Endothelial cell (in vitro differentiated cells): ENCODE measurements around the gene FMN2. TPM values are rescaled to one million over a fixed set of nuclear protein-coding genes. Genes with fewer than 3 reads are reported as not detected.

Experiments used
- DNase-seq: peaks from one replicate; pipeline ENCODE4 v3.0.0; 2021; ENCODE audit warnings: low spot score
- H3K27ac Mint-ChIP-seq: one replicate; pipeline ENCODE4 v1.8.0; 2021; ENCODE audit warnings: mixed read lengths, inconsistent platforms; ENCODE audit not compliant: unreplicated experiment
- H3K27me3 Mint-ChIP-seq: one replicate; pipeline ENCODE4 v1.8.0; 2021; ENCODE audit warnings: mild to moderate bottlenecking, moderate library complexity, mixed read lengths, inconsistent platforms; ENCODE audit not compliant: unreplicated experiment
- H3K36me3 Mint-ChIP-seq: one replicate; pipeline ENCODE4 v1.8.0; 2021; ENCODE audit warnings: mild to moderate bottlenecking, low read depth, mixed read lengths, inconsistent platforms; ENCODE audit not compliant: unreplicated experiment
- H3K4me1 Mint-ChIP-seq: one replicate; pipeline ENCODE4 v1.8.0; 2021; ENCODE audit warnings: mild to moderate bottlenecking, mixed read lengths, inconsistent platforms; ENCODE audit not compliant: unreplicated experiment
- H3K4me3 Mint-ChIP-seq: one replicate; pipeline ENCODE4 v1.8.0; 2021; ENCODE audit warnings: mild to moderate bottlenecking, mixed read lengths, inconsistent platforms; ENCODE audit not compliant: unreplicated experiment
- H3K9me3 Mint-ChIP-seq: one replicate; pipeline ENCODE4 v1.8.0; 2021; ENCODE audit warnings: mixed read lengths, inconsistent platforms; ENCODE audit not compliant: unreplicated experiment
- CTCF ChIP-seq: fragments of 200-600 bp; sonication (generic); IDR thresholded peaks from one replicate; pipeline ENCODE4 v1.5.0; 2021; ENCODE audit warnings: antibody characterized with exemption; ENCODE audit not compliant: unreplicated experiment
- total RNA-seq: library from RNA; stranded (reverse); fragmentation: NEBNext Ultra II Directional; extraction: Animal tissue kit (Norgen Biotek cat#: 25700); gene quantifications from one replicate; pipeline ENCODE4 v1.2.1, GENCODE V29; 2021; ENCODE audit not compliant: unreplicated experiment

Gene FMN2
- total RNA-seq, 1 donor from 2014 or later, result 2.6 TPM

- DNase-seq, result no peak
- no peak for TF ChIP-seq CTCF
- Mint-ChIP-seq H3K4me3 (no peak overlapping the region), H3K4me1 (no peaks in the 10 kb centered on the region), H3K27me3 (no peaks in the 10 kb centered on the region), H3K36me3 (no peaks in the 10 kb centered on the region), H3K27ac (no peak overlapping the region), H3K9me3 (no peaks in the 10 kb centered on the region)
Measured at GRCh38 chr1:240056350-240056749, 35.3 kb upstream of the FMN2 start.

- Mint-ChIP-seq H3K9me3 (no peaks in the 10 kb centered on the region), H3K27me3 (peaks cover 3% of the 10 kb centered on the region), H3K4me3 (no peak overlapping the region), H3K27ac (no peak overlapping the region), H3K4me1 (no peaks in the 10 kb centered on the region), H3K36me3 (no peaks in the 10 kb centered on the region)
- TF ChIP-seq CTCF, result no peak
- no peak for DNase-seq
Measured at GRCh38 chr1:240058049-240058448, 33.6 kb upstream of the FMN2 start.

- no peak for DNase-seq
- H3K27me3 Mint-ChIP-seq, result no peaks in the 10 kb centered on the region
- no peaks in the 10 kb centered on the region for H3K9me3 Mint-ChIP-seq
- H3K4me3 Mint-ChIP-seq, result no peak overlapping the region
- no peak overlapping the region for H3K27ac Mint-ChIP-seq
- TF ChIP-seq CTCF, result no peak
- no peaks in the 10 kb centered on the region for H3K36me3 Mint-ChIP-seq
- H3K4me1 Mint-ChIP-seq, result no peaks in the 10 kb centered on the region
Measured at GRCh38 chr1:240068961-240069360, 22.7 kb upstream of the FMN2 start.

- Mint-ChIP-seq H3K36me3 (no peaks in the 10 kb centered on the region), H3K27ac (no peak overlapping the region), H3K9me3 (no peaks in the 10 kb centered on the region), H3K4me1 (no peaks in the 10 kb centered on the region), H3K4me3 (no peak overlapping the region), H3K27me3 (no peaks in the 10 kb centered on the region)
- no peak for DNase-seq
- TF ChIP-seq CTCF, result no peak
Measured at GRCh38 chr1:240070188-240070587, 21.5 kb upstream of the FMN2 start.

- Mint-ChIP-seq H3K4me1 (no peaks in the 10 kb centered on the region), H3K36me3 (no peaks in the 10 kb centered on the region), H3K4me3 (no peak overlapping the region), H3K9me3 (no peaks in the 10 kb centered on the region), H3K27me3 (peaks cover 1% of the 10 kb centered on the region), H3K27ac (no peak overlapping the region)
- TF ChIP-seq CTCF, result no peak
- no peak for DNase-seq
Measured at GRCh38 chr1:240073097-240073496, 18.6 kb upstream of the FMN2 start.
